Sigmoid colon (tissue), 4 donors: ENCODE results near the gene SLC16A7.

Source experiments
- CTCF ChIP-seq, 4 experiments: fragments of 450-650 bp in 3 of 4; fragments of 200-600 bp in 1 of 4; IDR thresholded peaks; one replicate each; pipeline ENCODE4 v1.5.1; 2016 to 2019; ENCODE audit warnings: antibody characterized with exemption in 4 of 4, mild to moderate bottlenecking in 3 of 4, moderate library complexity in 2 of 4
- POLR2AphosphoS5 ChIP-seq, 4 donors: sonication (generic); formaldehyde crosslinking; IDR thresholded peaks; one replicate each; pipeline ENCODE4 v1.6.1; 2017; ENCODE audit warnings: antibody characterized with exemption in 4 of 4

DNA sequence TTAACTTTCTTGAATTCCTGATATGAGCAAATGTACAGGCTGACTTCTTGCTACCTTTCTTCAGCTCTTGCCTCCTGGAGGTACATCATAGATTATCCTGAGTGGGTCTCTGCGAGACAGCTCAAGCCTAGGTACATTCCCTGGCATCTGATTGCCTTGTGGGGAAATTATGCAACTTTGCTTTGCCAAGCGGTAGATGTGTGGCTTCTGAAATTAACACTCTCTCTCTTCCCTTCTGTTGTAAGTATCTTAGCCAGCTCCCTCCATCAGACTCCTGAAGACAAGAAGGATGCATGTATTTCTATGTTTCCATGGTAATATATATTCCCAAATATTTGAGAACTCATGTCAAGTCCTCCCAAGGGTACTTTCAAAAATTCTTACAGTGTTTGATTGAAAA lies 16.2 kb upstream of the SLC16A7 start:
- no peak for TF ChIP-seq CTCF (IDR thresholded peaks at IDR 0.05)
- TF ChIP-seq POLR2AphosphoS5 (IDR thresholded peaks at IDR 0.05) = no peak
